ENCODE data around the gene SNTB2.
A peak's percentile ranks its signal among the peaks of the same experiment; 100 is the strongest.

SNTB2 gene

DNA sequence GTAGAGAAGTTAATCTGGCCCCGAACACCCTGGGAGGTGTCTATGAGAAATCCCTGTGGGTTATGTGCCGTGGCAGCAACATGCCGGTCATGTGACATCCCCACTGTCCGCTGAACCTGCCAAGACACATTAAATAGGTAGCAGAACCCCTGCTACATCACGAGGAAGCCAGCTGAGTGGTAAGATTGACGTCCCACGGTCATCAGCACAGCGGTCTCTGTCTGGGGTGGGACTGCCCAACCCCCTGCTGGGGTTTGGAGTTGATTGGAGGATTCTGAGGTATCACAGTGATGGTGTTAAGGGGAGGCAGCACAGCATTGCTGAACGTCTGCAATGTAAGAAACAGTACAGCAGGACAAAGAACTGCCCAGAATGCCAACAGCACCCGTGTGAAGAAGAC lies 162.6 kb downstream of the SNTB2 start:
- DNase-seq = no peak

DNA sequence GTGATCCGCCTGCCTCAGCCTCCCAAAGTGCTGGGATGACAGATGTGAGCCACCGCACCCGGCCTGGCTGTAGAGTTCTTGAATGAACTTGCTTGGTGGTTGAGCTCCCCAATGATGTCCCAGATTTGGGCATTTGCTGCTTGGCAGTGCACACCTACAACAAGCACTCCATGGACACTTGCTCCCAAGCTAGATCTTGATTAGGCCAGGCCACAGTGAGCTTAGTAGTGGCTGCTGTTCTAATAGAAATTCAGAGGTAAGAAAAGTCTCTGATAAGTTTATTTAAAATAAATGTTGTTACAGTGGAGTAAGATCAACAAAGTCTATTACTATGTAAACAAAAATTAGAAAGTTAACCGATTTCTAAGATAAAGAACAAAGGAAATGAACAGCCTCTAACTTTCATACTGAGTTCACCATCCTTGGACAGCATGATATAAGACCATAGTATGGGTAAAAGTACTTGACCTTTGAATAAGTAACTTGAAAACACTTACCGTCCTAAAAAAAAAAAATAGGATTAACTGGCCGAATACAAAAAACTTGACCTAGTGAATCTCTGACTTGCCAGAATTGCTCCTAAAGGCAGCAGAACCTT lies 163.7 kb downstream of the SNTB2 start:
- DNase-seq = no peak

DNA sequence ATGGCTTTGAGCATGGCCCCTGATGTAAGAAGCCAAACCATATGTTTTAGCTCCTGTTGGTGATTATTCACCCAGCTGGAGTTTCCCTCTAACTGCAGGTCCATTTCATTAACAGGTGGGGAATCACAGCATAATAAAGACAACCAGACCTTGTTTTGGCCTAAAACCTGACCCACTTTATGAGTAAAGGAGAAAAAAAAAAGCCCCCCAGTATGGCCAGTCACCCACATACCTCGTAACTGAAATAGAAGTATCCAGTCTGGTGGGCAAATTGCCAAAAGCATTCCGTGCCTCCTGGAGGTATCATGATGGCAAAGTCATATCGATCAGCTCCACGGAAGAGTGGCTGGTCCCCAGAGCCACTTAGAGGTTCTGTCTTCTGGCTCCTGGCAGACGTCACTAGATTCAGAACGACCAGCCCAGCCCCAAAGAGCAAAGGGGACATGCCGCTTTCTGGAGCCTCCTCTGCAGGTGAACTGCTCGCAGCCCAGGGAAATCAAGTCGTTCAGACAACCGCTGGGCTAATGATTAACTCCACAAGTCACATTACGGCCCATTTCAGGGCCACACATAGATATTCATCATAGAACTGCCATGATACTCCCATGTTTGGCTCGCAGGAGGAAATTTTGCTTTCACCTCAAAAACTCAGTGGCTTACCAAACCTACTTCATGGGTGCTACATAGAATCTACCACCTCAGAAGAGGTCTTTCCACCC lies 164.5 kb downstream of the SNTB2 start, which contains the start of gene TMED6:
TSS of gene TMED6 (minus strand) at position 478 of the 719 bp plus-strand sequence. CDS start at position 445, 33 bp downstream.
- DNase-seq = peak; percentile 39

Measured in DMS 273 treated with DMSO at 0.1 percent for 48 hours (cell line).